Upper lobe of left lung (tissue), 6 donors: Measurements from ENCODE around the gene MZT2A. TPM values are rescaled to one million over a fixed set of nuclear protein-coding genes. Genes with fewer than 3 reads are reported as not detected.
"Not testable (repeated sequence)": the region's sequence is repeated elsewhere in the genome, so short reads cannot be mapped to it uniquely, and the experiment has no call there.

Source experiments
- ATAC-seq, 2 donors: fragments of 200-7000 bp; cut with Tn5 transposase; one replicate each; pipeline ENCODE4 v1.9.1; 2022; ENCODE audit warnings: mild to moderate bottlenecking in 2 of 2, moderate library complexity in 2 of 2; ENCODE audit not compliant: low FRiP score in 2 of 2
- DNase-seq, 2 donors: peaks; one replicate each; pipeline ENCODE4 v3.0.0-alpha.2; 2019 to 2020
- H3K27ac ChIP-seq, 4 donors: fragments of 200-600 bp; sonication (generic); one replicate each; pipeline ENCODE4 v1.5.1; 2016 to 2019
- H3K27me3 ChIP-seq, 4 donors: fragments of 200-600 bp; sonication (generic); one replicate each; pipeline ENCODE4 v1.5.1; 2017 to 2019
- H3K36me3 ChIP-seq, 4 donors: fragments of 200-600 bp; sonication (generic); one replicate each; pipeline ENCODE4 v1.5.1; 2016 to 2019
- H3K4me1 ChIP-seq, 4 donors: fragments of 200-600 bp; sonication (generic); one replicate each; pipeline ENCODE4 v1.5.1; 2018 to 2019
- H3K4me3 ChIP-seq, 4 donors: fragments of 200-600 bp; sonication (generic); one replicate each; pipeline ENCODE4 v1.5.1; 2017 to 2019; ENCODE audit warnings: mild to moderate bottlenecking in 2 of 4, moderate library complexity in 1 of 4
- H3K9me3 ChIP-seq, 4 donors: fragments of 200-600 bp; sonication (generic); one replicate each; pipeline ENCODE4 v1.5.1; 2018 to 2019
- CTCF ChIP-seq, 6 experiments: fragments of 450-650 bp in 4 of 6; fragments of 200-600 bp in 2 of 6; sonication (generic) in 2 of 6; IDR thresholded peaks; one replicate each; pipeline ENCODE4 v1.5.1; 2016 to 2019; ENCODE audit warnings: antibody characterized with exemption in 6 of 6
- EP300 ChIP-seq, 4 donors: sonication (generic); formaldehyde crosslinking; IDR thresholded peaks; one replicate each; pipeline ENCODE4 v1.5.1; 2017; ENCODE audit warnings: antibody characterized with exemption in 4 of 4, control low read depth in 2 of 4
- POLR2A ChIP-seq, 4 donors: fragments of 450-650 bp; IDR thresholded peaks; one replicate each; pipeline ENCODE4 v1.5.1; 2016 to 2017; ENCODE audit warnings: antibody characterized with exemption in 4 of 4, mild to moderate bottlenecking in 2 of 4
- POLR2AphosphoS5 ChIP-seq, 2 donors: sonication (generic); formaldehyde crosslinking; IDR thresholded peaks; one replicate each; pipeline ENCODE4 v1.5.1; 2017; ENCODE audit warnings: antibody characterized with exemption in 2 of 2
- WGBS, 2 donors: methylation state at CpG; one replicate each; pipeline ENCODE4 v1.1.5; 2017 to 2018; 5-methylcytosine and 5-hydroxymethylcytosine counted together
- total RNA-seq, 6 donors: library from RNA; depleted of rRNA in 4 of 6; stranded (reverse); fragments of >200 nt in 4 of 6; gene quantifications; one replicate each; pipeline versions ENCODE4 v1.1.0 to v1.2.1, GENCODE V29; 2016 to 2021
- donor health status: DM: no; HTN: no; CAD: no; lungs with moderate emphysema.
- donor health status: DM: no; HTN: yes; CAD: no; lungs with severe emphysema.

MZT2A gene
- 10 to 100 TPM; 15.7 to 66.9 (median 47.4) TPM for total RNA-seq

- 0% methylated on average over 24 of the region's 53 CpGs; no CpG with 5 or more reads in 1 of the 2 donors for WGBS, 2 donors
- H3K27me3 ChIP-seq, H3K9me3 ChIP-seq, DNase-seq, H3K36me3 ChIP-seq: not testable (repeated sequence)
- peak in 1 of 2 donors; percentile 8 for ATAC-seq
- peak within 1 kb of the TSS; percentile 30 to 77 (median 70) for H3K4me3 ChIP-seq
- H3K27ac ChIP-seq, result peak within 1 kb of the TSS; percentile 87 to 91 (median 89)
- H3K4me1 ChIP-seq, result peaks cover 19 to 30% (median 23%) of the 10 kb centered on the region in 4 donors
Measured at GRCh38 chr2:131492015-131492417, at the start of gene MZT2A. Gene MZT2A (minus strand): TSS chr2:131492397. CDS start chr2:131492376, 21 bp downstream.

- not testable (repeated sequence) for H3K27ac ChIP-seq, H3K4me1 ChIP-seq, H3K36me3 ChIP-seq, H3K27me3 ChIP-seq, H3K4me3 ChIP-seq, ATAC-seq, H3K9me3 ChIP-seq
- peak in 1 of 2 donors; percentile 14 for DNase-seq
- WGBS, 2 donors, result 92% methylated on average over 13 of the region's 13 CpGs
Measured at GRCh38 chr2:131538856-131539255, 46.7 kb upstream of the MZT2A start.

- not testable (repeated sequence) for H3K4me3 ChIP-seq, H3K4me1 ChIP-seq, ATAC-seq, H3K27me3 ChIP-seq, H3K27ac ChIP-seq, H3K9me3 ChIP-seq, H3K36me3 ChIP-seq
- peak in 1 of 2 donors; percentile 43 for DNase-seq
- WGBS, 2 donors, result 90 to 93% methylated on average over 2 to 14 of the region's 14 CpGs
Measured at GRCh38 chr2:131536841-131537240, 44.6 kb upstream of the MZT2A start.

- ATAC-seq, H3K36me3 ChIP-seq, H3K9me3 ChIP-seq, H3K4me3 ChIP-seq, H3K27me3 ChIP-seq, H3K27ac ChIP-seq, H3K4me1 ChIP-seq: not testable (repeated sequence)
- WGBS, 2 donors, result 83 to 85% methylated on average over 2 to 15 of the region's 21 CpGs
- DNase-seq, result peak in 1 of 2 donors; percentile 59
Measured at GRCh38 chr2:131535951-131536826, 44.0 kb upstream of the MZT2A start.

GRCh38 chr2:131535526-131535925, 43.3 kb upstream of the MZT2A start:
- H3K36me3 ChIP-seq, result no peaks in the 10 kb centered on the region
- DNase-seq (no peak), ATAC-seq (no peak)
- H3K4me1 ChIP-seq, result no peaks in the 10 kb centered on the region
- no peak overlapping the region for H3K27ac ChIP-seq
- H3K27me3 ChIP-seq, result no peaks in the 10 kb centered on the region
- 72 to 83% methylated on average over 1 to 4 of the region's 4 CpGs for WGBS, 2 donors
- TF ChIP-seq POLR2A (IDR thresholded peaks at IDR 0.05), result no peak
- no peak for TF ChIP-seq CTCF (IDR thresholded peaks at IDR 0.05)
- no peak for TF ChIP-seq POLR2AphosphoS5 (IDR thresholded peaks at IDR 0.05)
- no peak for TF ChIP-seq EP300 (IDR thresholded peaks at IDR 0.05)
- H3K9me3 ChIP-seq, result no peaks in the 10 kb centered on the region
- no peak overlapping the region for H3K4me3 ChIP-seq

- ATAC-seq, H3K36me3 ChIP-seq, H3K4me1 ChIP-seq, H3K27me3 ChIP-seq, H3K27ac ChIP-seq, H3K9me3 ChIP-seq, H3K4me3 ChIP-seq: not testable (repeated sequence)
- peak in 1 of 2 donors; percentile 53 for DNase-seq
- WGBS, 2 donors, result 70 to 77% methylated on average over 9 to 11 of the region's 11 CpGs
Measured at GRCh38 chr2:131534965-131535364, 42.8 kb upstream of the MZT2A start.

GRCh38 chr2:131534317-131534672, 42.1 kb upstream of the MZT2A start:
- not testable (repeated sequence) for DNase-seq, H3K4me1 ChIP-seq, H3K27me3 ChIP-seq, H3K27ac ChIP-seq, H3K9me3 ChIP-seq, H3K4me3 ChIP-seq, H3K36me3 ChIP-seq
- WGBS, 2 donors, result 87 to 93% methylated on average over 2 to 3 of the region's 13 CpGs
- peak in 1 of 2 donors; percentile 8 for ATAC-seq

- 79 to 80% methylated on average over 9 of the region's 17 CpGs for WGBS, 2 donors
- H3K4me1 ChIP-seq, H3K27me3 ChIP-seq, H3K4me3 ChIP-seq, H3K36me3 ChIP-seq, H3K9me3 ChIP-seq, H3K27ac ChIP-seq: not testable (repeated sequence)
- peak in 1 of 2 donors; percentile 33 for DNase-seq
- peak in 1 of 2 donors; percentile 1 for ATAC-seq
Measured at GRCh38 chr2:131533609-131534316, 41.6 kb upstream of the MZT2A start.

- not testable (repeated sequence) for H3K27me3 ChIP-seq, H3K36me3 ChIP-seq, H3K4me3 ChIP-seq, H3K27ac ChIP-seq, H3K9me3 ChIP-seq, ATAC-seq
- H3K4me1 ChIP-seq, result peaks cover 0 to 13% (median 5%) of the 10 kb centered on the region in 4 donors
- WGBS, 2 donors, result 73 to 81% methylated on average over 3 to 22 of the region's 23 CpGs
- DNase-seq, result peak in 1 of 2 donors; percentile 63
Measured at GRCh38 chr2:131532723-131533608, 40.8 kb upstream of the MZT2A start.

GRCh38 chr2:131531547-131532185, 39.5 kb upstream of the MZT2A start:
- not testable (repeated sequence) for H3K27ac ChIP-seq, ATAC-seq, H3K4me3 ChIP-seq, H3K27me3 ChIP-seq, DNase-seq, H3K36me3 ChIP-seq, H3K9me3 ChIP-seq
- WGBS, 2 donors, result 86 to 100% methylated on average over 2 to 6 of the region's 11 CpGs
- H3K4me1 ChIP-seq, result peaks cover 3 to 18% (median 6%) of the 10 kb centered on the region in 4 donors
